Measurements from ENCODE around the gene ETDC.

DNA sequence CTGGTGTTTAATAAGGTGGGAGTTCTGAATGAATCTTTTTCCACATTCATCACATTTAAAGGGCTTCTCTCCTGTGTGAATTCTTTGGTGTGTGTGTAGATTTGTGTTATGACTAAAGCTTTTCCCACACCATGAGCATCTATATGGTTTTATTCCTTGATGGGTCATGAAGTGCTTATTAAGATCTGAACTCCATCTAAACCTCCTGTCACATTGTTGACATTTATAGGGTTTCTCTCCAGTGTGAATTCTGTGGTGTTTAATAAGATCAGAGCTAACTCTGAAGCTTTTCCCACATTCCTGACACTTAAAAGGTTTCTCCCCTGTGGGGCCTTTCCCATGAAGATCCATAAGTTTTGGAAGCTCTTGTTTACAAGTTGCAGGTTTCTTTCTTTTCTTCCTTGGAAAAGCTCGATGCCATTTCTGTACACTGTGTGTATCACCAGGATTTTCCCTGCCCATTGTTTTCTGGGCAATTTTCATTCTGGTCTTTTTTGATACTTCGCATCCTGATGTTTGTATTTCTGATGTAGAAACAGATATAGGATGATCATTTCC, 21.9 kb upstream of the ETDC start:
- no peak for TF ChIP-seq POLR2A (IDR thresholded peaks at IDR 0.05)
- TF ChIP-seq CTCF (IDR thresholded peaks at IDR 0.05): no peak
